Measurements from ENCODE around the gene ELP1.
"Not testable (repeated sequence)": the region's sequence is repeated elsewhere in the genome, so short reads cannot be mapped to it uniquely, and the experiment has no call there.

Gene ELP1, protein sequence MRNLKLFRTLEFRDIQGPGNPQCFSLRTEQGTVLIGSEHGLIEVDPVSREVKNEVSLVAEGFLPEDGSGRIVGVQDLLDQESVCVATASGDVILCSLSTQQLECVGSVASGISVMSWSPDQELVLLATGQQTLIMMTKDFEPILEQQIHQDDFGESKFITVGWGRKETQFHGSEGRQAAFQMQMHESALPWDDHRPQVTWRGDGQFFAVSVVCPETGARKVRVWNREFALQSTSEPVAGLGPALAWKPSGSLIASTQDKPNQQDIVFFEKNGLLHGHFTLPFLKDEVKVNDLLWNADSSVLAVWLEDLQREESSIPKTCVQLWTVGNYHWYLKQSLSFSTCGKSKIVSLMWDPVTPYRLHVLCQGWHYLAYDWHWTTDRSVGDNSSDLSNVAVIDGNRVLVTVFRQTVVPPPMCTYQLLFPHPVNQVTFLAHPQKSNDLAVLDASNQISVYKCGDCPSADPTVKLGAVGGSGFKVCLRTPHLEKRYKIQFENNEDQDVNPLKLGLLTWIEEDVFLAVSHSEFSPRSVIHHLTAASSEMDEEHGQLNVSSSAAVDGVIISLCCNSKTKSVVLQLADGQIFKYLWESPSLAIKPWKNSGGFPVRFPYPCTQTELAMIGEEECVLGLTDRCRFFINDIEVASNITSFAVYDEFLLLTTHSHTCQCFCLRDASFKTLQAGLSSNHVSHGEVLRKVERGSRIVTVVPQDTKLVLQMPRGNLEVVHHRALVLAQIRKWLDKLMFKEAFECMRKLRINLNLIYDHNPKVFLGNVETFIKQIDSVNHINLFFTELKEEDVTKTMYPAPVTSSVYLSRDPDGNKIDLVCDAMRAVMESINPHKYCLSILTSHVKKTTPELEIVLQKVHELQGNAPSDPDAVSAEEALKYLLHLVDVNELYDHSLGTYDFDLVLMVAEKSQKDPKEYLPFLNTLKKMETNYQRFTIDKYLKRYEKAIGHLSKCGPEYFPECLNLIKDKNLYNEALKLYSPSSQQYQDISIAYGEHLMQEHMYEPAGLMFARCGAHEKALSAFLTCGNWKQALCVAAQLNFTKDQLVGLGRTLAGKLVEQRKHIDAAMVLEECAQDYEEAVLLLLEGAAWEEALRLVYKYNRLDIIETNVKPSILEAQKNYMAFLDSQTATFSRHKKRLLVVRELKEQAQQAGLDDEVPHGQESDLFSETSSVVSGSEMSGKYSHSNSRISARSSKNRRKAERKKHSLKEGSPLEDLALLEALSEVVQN (N-terminal part only)

DNA sequence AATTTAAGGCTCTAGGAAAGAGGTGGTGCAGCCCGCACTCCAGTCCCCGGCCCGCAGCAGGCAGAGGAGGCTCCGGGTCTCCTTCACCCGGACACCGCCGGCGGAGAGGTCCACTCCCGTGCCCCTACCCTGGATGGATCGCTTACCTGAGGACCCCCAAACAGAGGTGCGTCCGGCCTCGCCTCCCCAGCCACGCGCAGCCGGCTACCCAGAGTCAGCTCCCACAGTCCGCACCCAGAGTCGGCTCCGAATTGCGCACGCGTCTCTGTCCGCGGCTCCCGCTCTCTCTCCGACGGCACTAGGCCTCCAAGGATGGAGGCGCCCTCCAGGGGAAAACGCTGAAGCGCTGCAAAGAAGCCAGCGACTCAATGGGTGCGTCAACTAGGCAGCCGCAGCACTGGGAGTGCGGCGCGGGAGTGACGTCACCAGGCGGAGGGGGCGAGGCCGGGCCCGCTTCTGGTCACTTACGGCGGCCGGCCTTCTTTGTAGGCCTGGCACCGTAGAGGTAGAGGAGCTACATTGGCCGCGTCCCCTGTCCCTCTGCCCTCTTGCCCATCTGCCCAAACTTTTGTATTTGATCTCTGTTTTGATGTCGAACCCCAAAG is at the start of gene ELP1:
Gene ELP1 (minus strand): TSS at position 407 of the 605 bp plus-strand sequence. CDS start 2,978 bp downstream, outside the sequence.
- DNase-seq (ENCODE audit: low spot score): peak; percentile 91

DNA sequence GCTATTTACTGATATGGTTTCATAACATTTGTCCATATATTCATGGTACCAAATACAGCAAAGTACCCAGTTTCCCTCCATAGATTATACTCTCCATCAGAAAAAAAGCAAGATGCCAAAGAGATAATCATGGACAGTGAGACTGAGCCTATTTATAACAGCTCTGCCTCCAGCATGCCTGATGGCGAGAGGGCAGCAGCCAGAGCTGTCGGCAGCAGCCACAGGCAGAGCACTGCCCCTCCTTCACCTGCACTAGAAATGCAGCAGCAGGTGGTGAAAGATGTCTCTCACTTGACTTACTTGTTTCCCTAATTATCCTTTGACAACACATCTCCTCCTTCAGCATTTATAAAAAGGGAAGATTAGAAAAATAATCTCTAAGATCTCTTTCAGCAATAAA is 47.0 kb upstream of the ELP1 start:
- DNase-seq (ENCODE audit: low spot score): no peak

DNA sequence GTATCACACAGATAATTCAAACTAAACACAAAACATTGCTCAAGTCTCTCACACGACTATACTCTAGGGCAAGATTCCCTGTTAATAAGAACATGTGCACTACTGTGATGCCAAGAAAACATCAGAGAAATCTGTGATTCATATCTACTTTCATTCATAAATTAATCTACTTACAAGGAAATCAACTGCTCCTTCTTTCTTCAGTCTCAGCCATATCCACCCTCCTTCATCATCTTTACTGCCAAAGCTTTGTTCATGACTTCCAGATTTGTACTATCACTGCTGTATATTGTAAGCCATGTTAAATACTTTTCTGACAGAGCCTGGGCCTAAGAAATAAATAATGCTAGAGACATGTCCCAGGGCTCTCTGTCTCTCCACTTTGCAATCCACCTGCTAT is 44.3 kb upstream of the ELP1 start:
- DNase-seq (ENCODE audit: low spot score): no peak

DNA sequence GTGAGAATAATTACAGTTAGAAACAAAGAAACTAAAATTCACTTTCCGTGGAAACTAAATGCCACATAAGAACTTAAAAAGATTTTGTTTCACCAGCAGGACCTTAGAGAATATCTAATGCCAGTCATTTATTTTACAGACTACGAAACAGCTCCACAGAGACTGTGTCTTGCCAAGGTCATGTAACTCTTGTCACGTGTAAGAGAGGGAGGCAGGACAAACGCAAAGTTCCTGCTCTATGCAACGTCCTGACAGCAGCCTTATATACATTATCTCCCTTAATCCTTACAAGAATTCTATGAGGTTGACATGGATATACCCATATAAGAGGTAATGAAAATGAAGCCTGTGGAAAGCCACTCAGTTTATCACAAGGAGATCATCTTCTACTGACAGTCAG is 40.0 kb upstream of the ELP1 start:
- no peak for DNase-seq (ENCODE audit: low spot score)

DNA sequence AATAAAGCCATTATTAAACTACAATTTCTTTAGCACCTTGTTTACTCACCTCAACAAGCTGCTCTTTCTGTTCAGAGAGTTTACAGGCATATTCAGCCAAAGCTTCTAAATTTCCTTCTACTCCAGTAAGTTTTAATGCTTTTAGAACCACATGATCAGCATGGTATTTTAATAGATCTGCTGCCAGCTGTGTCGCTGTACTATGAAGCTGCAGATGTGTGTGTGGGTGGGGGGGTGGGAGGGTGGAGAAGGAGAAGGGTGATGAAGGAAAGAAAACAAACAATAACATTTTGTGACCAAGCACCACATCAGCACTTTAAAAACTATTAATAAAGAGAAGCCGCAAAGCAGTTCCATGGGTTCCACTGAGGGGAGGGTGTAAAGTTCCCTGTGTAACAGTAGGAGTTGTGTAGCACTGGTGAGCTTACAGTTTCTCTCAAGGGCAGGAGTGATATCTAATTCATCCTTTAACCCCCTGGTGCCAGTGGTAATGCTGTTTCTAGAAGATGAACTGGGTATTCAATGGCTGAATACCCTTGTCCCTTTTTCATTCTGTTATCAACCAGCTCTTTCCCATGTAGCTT is 38.8 kb upstream of the ELP1 start:
- no peak for DNase-seq (ENCODE audit: low spot score)

DNA sequence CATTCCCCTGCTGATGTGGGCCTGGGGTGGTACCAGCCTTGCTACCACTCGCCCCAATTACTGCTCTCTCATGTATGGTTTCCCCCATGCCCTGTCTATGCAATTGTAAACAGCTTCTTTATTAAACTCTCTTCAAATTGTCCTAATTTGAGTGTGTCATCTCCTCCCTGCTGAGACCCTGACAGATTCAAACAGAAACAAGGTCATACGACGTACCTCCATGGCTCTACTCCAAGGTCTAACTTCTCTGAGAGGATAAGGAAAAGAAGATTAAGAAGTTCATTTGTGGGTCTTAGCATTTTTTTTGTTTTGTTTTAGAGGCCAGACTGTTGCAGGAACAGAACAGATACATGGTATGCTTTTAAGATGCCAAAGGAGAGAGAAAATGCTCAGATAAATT is 38.3 kb upstream of the ELP1 start:
- DNase-seq (ENCODE audit: low spot score): no peak

DNA sequence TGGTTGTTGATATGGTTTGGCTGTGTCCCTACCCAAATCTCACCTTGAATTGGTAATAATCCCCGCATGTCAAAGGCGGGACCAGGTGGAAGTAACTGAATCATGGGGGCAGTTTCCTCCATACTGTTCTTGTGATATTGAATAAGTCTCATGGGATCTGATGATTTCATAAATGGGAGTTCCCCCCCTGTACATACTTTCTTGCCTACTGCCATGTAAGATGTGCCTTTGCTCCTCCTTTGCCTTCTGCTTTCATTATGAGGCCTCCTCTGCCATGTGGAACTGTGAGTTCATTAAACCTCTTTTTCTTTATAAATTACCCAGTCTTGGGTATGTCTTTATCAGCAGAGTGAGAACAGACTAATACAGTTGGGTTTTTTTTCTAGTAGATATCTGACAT is 37.5 kb upstream of the ELP1 start:
- not testable (repeated sequence) for DNase-seq (ENCODE audit: low spot score)

DNA sequence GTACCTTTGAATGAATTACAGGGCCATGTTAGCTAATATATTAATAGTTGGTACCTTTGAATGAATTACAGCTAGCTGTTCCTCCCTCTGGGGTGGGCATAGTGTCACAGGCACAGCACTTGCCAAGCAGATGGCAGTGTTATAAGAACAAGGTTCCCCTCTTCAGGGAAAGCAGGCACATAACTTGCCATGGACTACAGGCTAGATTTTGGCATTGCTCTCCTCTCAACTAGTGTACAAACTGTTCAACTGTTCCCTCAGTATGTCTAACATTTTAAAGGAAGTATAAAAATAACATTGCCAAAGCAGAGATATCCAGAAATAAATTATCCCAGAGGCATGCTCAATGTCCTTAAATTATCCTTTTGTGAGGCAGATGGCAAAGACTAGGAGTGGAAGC is 34.0 kb upstream of the ELP1 start:
- DNase-seq (ENCODE audit: low spot score): no peak

DNA sequence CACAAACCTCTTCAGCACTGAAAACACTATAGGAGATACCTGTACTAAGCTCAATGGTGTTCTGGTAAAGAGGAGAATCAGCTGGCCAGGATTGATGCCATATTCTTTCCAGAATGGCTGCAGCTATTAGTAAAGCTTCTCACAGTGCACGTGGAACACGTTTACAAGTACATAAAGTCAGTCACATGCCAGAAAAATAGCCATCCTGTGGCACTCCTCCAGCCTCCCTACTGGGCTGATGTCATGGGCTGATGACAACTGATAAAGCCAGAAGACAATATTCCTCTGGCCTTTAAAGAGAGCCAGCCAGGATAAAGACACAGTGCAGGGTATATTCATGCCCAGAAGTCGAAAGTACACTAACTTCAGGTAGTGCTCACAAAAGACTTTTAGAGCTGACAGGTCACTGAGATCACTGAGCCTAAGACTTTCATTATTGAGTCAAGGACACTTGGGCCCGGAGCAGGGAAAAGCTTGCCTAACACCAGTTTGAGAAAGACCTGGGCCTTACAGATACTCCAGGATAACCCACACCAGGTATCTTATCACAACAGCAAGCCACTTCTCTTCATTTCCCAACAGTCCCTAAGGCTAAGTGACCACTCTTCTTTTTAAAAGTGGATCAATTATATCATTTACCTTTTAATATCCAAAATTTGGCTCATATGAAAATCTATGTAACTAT is 29.7 kb upstream of the ELP1 start:
- no peak for DNase-seq (ENCODE audit: low spot score)

DNA sequence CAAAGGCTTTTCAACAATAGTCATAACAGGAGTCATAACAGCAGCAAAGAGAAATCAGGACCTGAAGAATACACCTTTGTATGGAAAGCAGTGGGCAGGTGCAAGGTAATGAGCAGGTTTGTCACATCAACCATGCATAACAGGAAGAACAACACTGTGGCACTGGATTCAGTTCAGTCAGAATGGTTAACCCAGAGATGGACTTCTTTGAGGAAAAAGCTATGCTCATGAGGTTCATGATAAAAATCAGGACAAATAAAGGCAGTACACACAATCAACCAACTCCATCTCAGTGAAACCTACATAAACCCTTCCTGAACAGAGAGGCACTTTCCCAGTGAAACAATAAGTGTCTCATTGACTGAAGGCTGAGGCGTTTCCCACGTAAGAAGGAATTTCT is 27.2 kb upstream of the ELP1 start:
- DNase-seq (ENCODE audit: low spot score): no peak

DNA sequence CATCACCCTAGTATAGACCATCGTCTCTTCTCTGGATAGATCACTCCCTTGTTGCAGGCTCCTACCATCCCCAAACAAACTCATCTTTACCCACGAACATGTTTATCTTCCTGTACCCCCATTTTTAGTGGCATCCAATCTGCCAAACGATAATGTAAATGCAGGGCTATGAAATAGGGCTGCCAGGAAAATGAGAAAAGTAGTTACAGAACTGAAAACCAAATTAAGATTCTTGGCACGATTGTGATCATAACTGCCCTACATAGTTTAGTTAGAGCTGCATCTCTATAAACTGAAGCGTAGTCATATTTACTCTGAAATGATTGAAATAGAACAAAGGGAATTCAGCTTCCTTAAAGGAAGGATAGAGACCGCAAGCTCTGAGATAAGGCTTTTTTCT is 26.4 kb upstream of the ELP1 start:
- DNase-seq (ENCODE audit: low spot score): no peak

DNA sequence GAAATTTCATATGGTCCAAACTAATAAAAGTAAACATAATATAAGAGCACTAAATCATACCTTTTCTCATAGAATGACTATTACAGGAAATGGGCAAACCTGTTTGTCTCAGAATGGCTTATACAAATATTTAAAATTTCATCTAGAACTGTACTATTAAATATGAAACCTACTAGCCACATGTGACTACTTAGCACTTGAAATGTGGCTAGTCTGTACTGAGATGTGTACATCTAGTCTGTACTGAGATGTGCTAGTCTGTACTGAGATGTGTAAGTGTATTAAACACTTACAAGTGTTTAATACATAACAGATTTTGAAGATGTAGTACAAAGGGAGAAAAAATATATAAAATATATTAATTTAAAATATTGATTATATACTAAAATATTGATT is 22.7 kb upstream of the ELP1 start:
- no peak for DNase-seq (ENCODE audit: low spot score)

DNA sequence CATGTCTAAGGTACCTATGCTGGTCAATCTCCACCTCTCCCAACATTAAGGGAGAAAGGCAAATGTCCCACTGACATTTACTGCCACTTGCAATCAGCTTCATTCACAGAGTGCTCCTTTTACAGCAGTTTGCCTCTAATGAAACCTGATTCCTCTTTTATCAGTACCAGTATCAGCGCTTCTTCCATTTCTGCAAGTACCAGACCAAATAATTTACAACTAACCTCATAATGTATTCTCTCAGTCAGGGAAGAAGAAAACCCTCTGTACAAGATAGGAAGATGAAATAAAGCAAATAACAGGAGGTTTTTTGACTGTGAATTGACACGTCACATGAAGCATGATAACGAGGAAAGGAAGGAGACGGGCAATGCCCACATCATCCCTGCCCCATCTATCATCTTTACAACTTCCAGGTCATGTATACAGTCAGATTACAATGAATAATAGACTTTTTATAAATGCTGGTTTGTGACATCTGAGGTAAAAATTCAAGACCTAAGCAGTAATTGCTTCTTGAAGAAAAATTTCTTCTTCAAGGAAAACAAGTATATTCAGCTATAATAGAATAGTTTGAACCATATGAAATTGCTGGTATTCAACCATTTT is 22.2 kb upstream of the ELP1 start:
- DNase-seq (ENCODE audit: low spot score): no peak

DNA sequence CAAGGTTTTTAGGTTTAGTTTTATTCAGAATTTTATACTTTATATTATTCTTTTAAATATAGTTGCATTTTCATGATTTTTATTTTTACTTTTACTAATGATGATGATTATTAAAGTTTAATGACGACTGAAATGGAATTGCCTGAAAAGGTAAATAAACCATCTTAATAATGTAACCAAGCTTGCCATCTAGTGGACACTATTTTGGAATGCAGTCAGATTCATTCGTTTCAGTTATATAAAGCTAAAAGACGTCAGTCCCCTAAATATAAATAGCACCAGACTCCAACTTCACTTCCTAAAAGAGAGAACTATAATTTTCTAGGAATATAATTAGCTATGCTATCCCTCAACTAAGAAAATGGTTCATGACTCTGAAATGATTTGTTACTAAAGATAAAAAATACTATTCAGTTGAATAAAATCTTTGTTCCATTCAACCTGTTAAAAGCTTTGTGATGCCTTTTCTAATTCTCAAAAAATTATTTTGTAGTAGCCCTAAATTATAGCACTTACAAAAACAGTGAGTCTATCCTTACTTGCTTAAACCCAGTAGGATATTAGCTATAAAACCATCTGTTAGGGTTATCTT is 20.2 kb upstream of the ELP1 start:
- DNase-seq (ENCODE audit: low spot score): peak; percentile 37

DNA sequence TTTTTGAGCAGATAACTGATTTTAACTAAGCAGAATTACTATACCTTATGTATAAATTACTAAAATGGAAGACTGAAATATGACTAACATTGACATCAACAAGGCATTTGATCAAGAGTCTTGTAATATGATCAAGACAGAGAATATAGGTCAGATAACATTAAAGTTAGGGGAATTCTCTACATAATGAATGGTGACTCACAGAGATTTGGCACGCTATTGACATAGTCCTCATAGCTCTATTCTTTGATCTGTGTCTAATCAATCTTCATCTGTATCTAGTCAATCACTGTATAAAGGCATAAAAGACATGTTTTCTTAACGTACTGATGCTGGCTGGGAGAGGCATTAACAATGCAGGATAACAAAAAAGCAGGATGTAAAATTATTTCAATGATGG is 17.7 kb upstream of the ELP1 start:
- no peak for DNase-seq (ENCODE audit: low spot score)

DNA sequence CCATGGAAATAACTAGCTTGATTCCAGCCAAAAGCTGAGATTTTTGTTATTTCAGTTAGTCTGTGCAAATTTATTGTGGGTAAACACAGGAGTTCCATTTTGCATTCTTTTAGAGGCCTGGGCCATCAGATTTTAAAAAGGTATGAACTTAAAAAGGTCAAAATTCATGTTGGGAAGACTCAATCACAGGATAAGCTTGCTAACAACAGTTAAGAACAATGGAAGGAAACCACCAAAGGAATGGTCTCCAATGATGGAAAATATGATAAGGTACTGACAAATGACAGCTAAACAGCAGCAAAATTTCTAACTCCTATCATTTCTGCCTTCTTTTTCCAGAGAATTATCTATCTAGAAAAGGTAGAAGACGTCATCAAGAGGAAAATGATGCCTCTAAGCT is 16.2 kb upstream of the ELP1 start:
- no peak for DNase-seq (ENCODE audit: low spot score)

DNA sequence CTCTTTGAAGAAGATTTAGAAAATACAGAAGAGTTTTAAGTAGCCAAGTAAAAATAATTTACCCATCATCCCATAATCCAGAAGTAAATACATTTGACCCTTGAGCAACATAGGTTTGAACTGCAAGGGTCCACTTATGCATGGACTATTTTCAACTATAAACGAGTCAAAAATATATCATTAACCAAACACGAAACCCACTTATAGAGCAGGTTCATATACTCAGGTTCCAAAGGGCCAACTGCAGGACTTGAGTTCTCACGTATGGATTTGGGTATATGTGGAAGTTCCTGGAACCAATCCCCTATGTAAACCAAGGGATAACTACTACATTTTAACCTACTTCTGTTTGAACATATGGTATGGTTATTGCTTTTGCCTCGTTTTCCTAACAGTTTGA is 6.1 kb upstream of the ELP1 start:
- DNase-seq (ENCODE audit: low spot score): no peak

DNA sequence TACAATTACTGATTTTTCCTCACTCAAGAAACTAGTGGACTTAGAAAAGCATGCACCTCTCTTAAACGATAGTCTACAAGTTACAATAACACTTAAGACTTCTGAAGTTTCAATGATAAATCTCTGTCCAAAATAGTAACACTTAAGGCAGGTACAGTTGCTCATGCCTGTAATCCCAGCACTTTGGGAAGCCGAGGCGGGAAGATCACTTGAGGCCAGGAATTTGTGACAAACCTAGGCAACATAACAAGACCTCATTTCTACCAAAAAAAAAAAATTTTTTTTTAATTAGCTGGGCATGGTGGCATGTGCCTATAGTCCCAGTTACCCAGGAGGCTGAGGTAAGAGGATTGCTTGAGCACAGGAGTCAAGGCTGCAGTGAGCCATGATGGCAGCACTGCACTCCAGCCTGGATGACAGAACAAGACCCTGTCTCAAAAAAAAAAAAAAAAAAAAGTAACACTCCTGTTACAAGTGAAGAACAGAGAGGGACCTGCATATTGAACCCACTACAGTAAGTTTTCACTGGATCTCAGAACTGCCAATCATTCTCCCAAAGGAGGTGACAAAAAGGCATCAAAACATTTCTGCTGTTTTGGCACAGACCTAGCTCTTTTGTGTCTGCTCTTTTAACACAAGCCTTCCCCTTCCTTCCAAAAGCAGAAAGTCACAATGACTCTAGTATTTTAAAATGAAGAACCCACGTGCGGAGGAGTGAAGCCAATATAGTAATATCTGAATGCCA is 3.8 kb upstream of the ELP1 start:
- DNase-seq (ENCODE audit: low spot score): no peak

DNA sequence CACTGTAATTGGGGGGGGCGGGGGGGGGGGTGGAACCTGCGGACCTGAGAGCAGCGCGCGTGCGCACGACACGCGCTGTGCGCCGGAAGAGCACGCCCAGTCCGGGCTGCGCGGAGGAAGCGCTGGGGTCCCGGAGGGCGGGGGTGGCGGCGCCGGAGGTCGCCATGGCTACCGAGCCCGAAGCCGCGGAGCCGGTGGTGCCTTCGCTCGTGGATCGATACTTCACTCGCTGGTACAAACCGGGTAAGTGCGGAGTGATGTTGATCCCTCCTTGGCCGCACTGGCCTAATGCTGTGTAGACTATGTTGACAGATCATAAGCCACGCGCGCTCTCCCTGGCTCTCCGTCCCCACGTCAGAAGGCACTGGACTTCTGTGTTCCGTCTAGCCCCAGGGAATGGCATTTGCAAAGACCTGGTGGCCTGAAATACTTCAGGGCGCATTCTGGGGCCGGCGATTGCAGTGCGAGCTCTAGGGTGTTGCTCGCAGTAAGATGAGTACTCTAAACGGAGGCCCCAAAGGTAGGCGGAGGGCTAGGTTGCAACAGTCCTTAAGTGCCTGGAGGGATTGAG is 484 bp upstream of the ELP1 start, which contains the start of gene ABITRAM:
Gene ABITRAM (plus strand): TSS at position 78 of the 571 bp plus-strand sequence. CDS start 87 bp downstream, at position 165.
- DNase-seq (ENCODE audit: low spot score): peak; percentile 89

All from hepatic stellate cell (primary cell).